ENCODE measurements around the gene PIEZO1.

Gene PIEZO1

GRCh38 chr16:88820385-88821025 is 35.5 kb upstream of the PIEZO1 start:
- DNase-seq (ENCODE audit: low read depth, low spot score): no peak
- Histone ChIP-seq H3K27ac (no peak overlapping the region), H3K4me3 (no peak overlapping the region), H3K36me3 (ENCODE audit: insufficient read depth, low read length) (no peaks in the 10 kb centered on the region), H3K9ac (ENCODE audit: insufficient read length) (no peak overlapping the region), H3K9me3 (ENCODE audit: low read depth, low read length) (no peaks in the 10 kb centered on the region)
- TF ChIP-seq FOXP2 (optimal IDR thresholded peaks at IDR 0.05; ENCODE audit: control extremely low read depth, extremely low read length, insufficient read depth) (no peak), POLR2AphosphoS5 (IDR thresholded peaks at IDR 0.05; ENCODE audit: borderline replicate concordance, low read depth, low read length) (no peak), EZH2 (IDR thresholded peaks at IDR 0.05) (no peak)

DNA sequence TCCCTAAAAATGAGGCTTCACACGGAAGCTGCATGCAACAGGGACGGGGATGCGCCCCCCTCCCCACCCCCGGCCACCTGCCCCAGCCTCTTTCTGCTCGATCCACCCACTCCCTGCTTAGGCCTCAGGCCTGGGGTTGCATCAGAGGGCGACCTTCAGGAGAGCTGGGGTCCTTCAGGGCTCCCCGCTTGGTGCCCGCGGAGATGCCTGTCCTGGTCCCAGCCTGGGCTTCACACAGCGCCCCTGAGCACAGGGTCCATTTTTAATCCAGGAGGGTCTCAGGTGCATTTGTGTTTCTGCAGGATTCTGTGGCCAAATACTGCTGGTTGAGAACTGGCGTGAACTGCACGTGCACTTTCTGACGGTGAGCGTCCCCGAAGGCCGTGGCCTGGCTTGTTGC is 34.1 kb upstream of the PIEZO1 start:
- H3K9me3 ChIP-seq (ENCODE audit: low read depth, low read length): no peaks in the 10 kb centered on the region
- DNase-seq (ENCODE audit: low read depth, low spot score): no peak
- H3K36me3 ChIP-seq (ENCODE audit: insufficient read depth, low read length): no peaks in the 10 kb centered on the region
- no peak overlapping the region for H3K9ac ChIP-seq (ENCODE audit: insufficient read length)
- H3K27ac ChIP-seq: no peak overlapping the region
- no peak overlapping the region for H3K4me3 ChIP-seq
- TF ChIP-seq POLR2AphosphoS5 (IDR thresholded peaks at IDR 0.05; ENCODE audit: borderline replicate concordance, low read depth, low read length) (no peak), EZH2 (IDR thresholded peaks at IDR 0.05) (no peak), FOXP2 (optimal IDR thresholded peaks at IDR 0.05; ENCODE audit: control extremely low read depth, extremely low read length, insufficient read depth) (no peak)

- H3K27ac ChIP-seq: no peak overlapping the region
- TF ChIP-seq FOXP2 (optimal IDR thresholded peaks at IDR 0.05; ENCODE audit: control extremely low read depth, extremely low read length, insufficient read depth) (no peak), POLR2AphosphoS5 (IDR thresholded peaks at IDR 0.05; ENCODE audit: borderline replicate concordance, low read depth, low read length) (no peak), EZH2 (IDR thresholded peaks at IDR 0.05) (no peak)
- no peaks in the 10 kb centered on the region for H3K9me3 ChIP-seq (ENCODE audit: low read depth, low read length)
- H3K4me3 ChIP-seq: no peak overlapping the region
- H3K9ac ChIP-seq (ENCODE audit: insufficient read length): no peak overlapping the region
- no peak for DNase-seq (ENCODE audit: low read depth, low spot score)
- H3K36me3 ChIP-seq (ENCODE audit: insufficient read depth, low read length): no peaks in the 10 kb centered on the region
Observed at GRCh38 chr16:88818575-88818874, 33.5 kb upstream of the PIEZO1 start.

DNA sequence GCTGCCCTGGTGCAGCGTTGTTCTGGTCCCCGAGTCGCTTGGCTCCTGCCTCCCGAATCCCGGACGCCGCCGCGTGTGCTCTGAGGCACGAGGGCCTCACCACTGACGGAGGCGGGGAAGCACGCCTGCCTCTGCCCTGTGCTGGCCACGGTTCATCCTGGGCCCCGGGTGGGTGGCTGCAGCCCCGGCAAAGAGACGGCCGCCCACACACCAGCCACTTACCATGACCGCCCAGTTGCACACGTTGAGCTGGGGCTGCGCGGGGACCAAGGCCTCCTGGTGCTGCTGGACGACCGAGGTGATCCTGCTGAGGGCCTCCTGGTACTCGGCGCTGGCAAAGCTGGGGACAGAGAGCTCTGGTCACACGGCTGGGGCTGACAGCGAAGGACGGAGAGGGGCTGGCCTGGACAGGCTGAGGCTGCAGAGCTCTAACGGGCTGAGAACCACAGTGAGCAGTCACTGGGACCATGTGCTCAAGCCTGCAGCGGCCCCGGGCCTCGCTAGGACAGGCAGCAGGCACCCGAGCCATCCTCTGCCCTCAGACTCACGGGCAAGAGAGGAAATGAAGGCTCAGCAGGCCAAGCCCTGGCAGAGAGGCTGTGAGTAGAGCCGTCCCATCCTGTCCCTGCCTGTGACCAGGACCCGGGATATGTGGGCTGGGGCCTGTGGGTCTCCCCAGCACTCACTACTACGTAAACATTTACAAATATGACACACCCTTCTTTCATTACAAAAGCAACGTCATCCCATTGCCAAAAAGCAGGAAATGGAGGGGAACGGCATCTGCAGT is 33.0 kb upstream of the PIEZO1 start:
- TF ChIP-seq POLR2AphosphoS5 (IDR thresholded peaks at IDR 0.05; ENCODE audit: borderline replicate concordance, low read depth, low read length): no peak
- TF ChIP-seq EZH2 (IDR thresholded peaks at IDR 0.05): no peak
- TF ChIP-seq FOXP2 (optimal IDR thresholded peaks at IDR 0.05; ENCODE audit: control extremely low read depth, extremely low read length, insufficient read depth): no peak
- Histone ChIP-seq H3K27ac (no peak overlapping the region), H3K4me3 (no peak overlapping the region), H3K36me3 (ENCODE audit: insufficient read depth, low read length) (no peaks in the 10 kb centered on the region), H3K9ac (ENCODE audit: insufficient read length) (no peak overlapping the region), H3K9me3 (ENCODE audit: low read depth, low read length) (no peaks in the 10 kb centered on the region)
- DNase-seq (ENCODE audit: low read depth, low spot score): no peak

DNA sequence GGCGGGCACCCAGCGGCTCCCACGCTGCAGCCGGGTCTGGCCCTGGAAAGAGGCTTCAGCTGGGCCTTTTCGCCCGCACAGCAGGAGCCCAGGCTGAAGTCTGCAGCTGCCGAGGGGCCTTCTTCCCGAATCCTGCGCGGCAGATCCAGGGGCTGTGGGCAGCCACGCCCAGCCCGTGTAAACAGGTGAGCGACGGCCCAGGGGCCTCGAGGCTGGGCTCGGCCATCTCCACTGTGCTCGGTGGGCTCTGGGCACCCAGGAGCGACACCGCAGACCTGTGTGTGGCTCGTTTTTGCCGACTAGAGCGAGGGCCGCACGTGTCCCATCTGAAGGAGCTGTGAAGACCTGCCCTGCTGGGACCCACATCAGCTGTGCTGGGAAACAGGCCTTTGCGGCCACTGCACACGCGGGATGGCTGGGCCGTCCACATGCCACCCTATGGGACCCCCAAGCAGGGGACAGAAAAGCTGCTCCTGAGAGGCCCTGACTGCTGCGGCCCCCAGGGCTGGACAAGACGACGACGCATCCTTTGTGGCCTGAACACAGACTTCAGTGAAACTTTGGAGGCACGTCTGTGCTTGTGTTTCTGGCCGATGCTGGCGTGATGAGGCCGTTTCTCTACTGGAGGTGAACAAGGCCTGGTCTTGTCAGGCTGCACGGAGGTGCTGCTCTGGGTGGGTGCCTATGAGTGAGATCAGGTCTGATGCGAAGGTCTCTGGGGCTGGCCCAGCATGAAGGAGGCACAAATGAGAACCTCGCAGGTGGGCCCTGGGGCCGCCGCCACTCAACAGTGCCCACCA is 31.9 kb upstream of the PIEZO1 start:
- Histone ChIP-seq H3K9ac (ENCODE audit: insufficient read length) (no peak overlapping the region), H3K9me3 (ENCODE audit: low read depth, low read length) (no peaks in the 10 kb centered on the region), H3K36me3 (ENCODE audit: insufficient read depth, low read length) (no peaks in the 10 kb centered on the region), H3K27ac (no peak overlapping the region), H3K4me3 (no peak overlapping the region)
- no peak for DNase-seq (ENCODE audit: low read depth, low spot score)
- TF ChIP-seq POLR2AphosphoS5 (IDR thresholded peaks at IDR 0.05; ENCODE audit: borderline replicate concordance, low read depth, low read length) (no peak), FOXP2 (optimal IDR thresholded peaks at IDR 0.05; ENCODE audit: control extremely low read depth, extremely low read length, insufficient read depth) (no peak), EZH2 (IDR thresholded peaks at IDR 0.05) (no peak)

GRCh38 chr16:88815901-88816589 is 31.0 kb upstream of the PIEZO1 start:
- no peak overlapping the region for H3K4me3 ChIP-seq
- H3K9ac ChIP-seq (ENCODE audit: insufficient read length): no peak overlapping the region
- DNase-seq (ENCODE audit: low read depth, low spot score): no peak
- H3K36me3 ChIP-seq (ENCODE audit: insufficient read depth, low read length): no peaks in the 10 kb centered on the region
- TF ChIP-seq EZH2 (IDR thresholded peaks at IDR 0.05) (no peak), FOXP2 (optimal IDR thresholded peaks at IDR 0.05; ENCODE audit: control extremely low read depth, extremely low read length, insufficient read depth) (no peak)
- H3K9me3 ChIP-seq (ENCODE audit: low read depth, low read length): no peaks in the 10 kb centered on the region
- H3K27ac ChIP-seq: no peak overlapping the region

- no peaks in the 10 kb centered on the region for H3K36me3 ChIP-seq (ENCODE audit: insufficient read depth, low read length)
- H3K9ac ChIP-seq (ENCODE audit: insufficient read length): no peak overlapping the region
- TF ChIP-seq EZH2 (IDR thresholded peaks at IDR 0.05) (no peak), POLR2AphosphoS5 (IDR thresholded peaks at IDR 0.05; ENCODE audit: borderline replicate concordance, low read depth, low read length) (no peak), FOXP2 (optimal IDR thresholded peaks at IDR 0.05; ENCODE audit: control extremely low read depth, extremely low read length, insufficient read depth) (no peak)
- H3K9me3 ChIP-seq (ENCODE audit: low read depth, low read length): no peaks in the 10 kb centered on the region
- DNase-seq (ENCODE audit: low read depth, low spot score): no peak
- H3K27ac ChIP-seq: no peak overlapping the region
- H3K4me3 ChIP-seq: no peak overlapping the region
Observed at GRCh38 chr16:88815227-88815626, 30.2 kb upstream of the PIEZO1 start.

- no peak for TF ChIP-seq FOXP2 (optimal IDR thresholded peaks at IDR 0.05; ENCODE audit: control extremely low read depth, extremely low read length, insufficient read depth)
- TF ChIP-seq EZH2 (IDR thresholded peaks at IDR 0.05): no peak
- no peak for TF ChIP-seq POLR2AphosphoS5 (IDR thresholded peaks at IDR 0.05; ENCODE audit: borderline replicate concordance, low read depth, low read length)
- H3K9ac ChIP-seq (ENCODE audit: insufficient read length): no peak overlapping the region
- H3K4me3 ChIP-seq: no peak overlapping the region
- H3K27ac ChIP-seq: no peak overlapping the region
- no peaks in the 10 kb centered on the region for H3K36me3 ChIP-seq (ENCODE audit: insufficient read depth, low read length)
- no peak for DNase-seq (ENCODE audit: low read depth, low spot score)
- H3K9me3 ChIP-seq (ENCODE audit: low read depth, low read length): no peaks in the 10 kb centered on the region
Observed at GRCh38 chr16:88814144-88814502, 29.1 kb upstream of the PIEZO1 start.

All from SK-N-MC (cell line).